Kidney (tissue), 14 donors: Measurements from ENCODE around the gene LRP1. TPM values are rescaled to one million over a fixed set of nuclear protein-coding genes. Genes with fewer than 3 reads are reported as not detected.

Source experiments
- DNase-seq, 5 donors: peaks; one replicate each; pipeline ENCODE4 v3.0.0-alpha.2; 2013 to 2020
- FAIRE-seq: peaks from 2 replicates; lab custom pipeline; 2012; peaks lifted over from hg19 to GRCh38; lab: Jason Lieb, UNC
- H3K27ac ChIP-seq, 2 donors: one replicate each; pipeline ENCODE4 v1.7.0; 2013; ENCODE audit warnings: low read depth in 2 of 2, low read length in 2 of 2, inconsistent platforms in 1 of 2
- H3K27me3 ChIP-seq: one replicate; pipeline ENCODE4 v1.7.1; 2013; ENCODE audit warnings: low read length, inconsistent platforms; ENCODE audit not compliant: control insufficient read depth, insufficient read depth
- H3K36me3 ChIP-seq, 3 donors: one replicate each; pipeline versions ENCODE4 v1.7.0 to v1.7.1; 2013; ENCODE audit warnings: low read length in 3 of 3, control low read depth in 1 of 3, inconsistent platforms in 1 of 3; ENCODE audit not compliant: insufficient read depth in 3 of 3, control insufficient read depth in 2 of 3
- H3K4me1 ChIP-seq, 3 donors: one replicate each; pipeline versions ENCODE4 v1.7.0 to v1.7.1; 2013; ENCODE audit warnings: low read length in 3 of 3, inconsistent platforms in 1 of 3, low read depth in 1 of 3; ENCODE audit not compliant: control insufficient read depth in 2 of 3, insufficient read depth in 2 of 3
- H3K4me3 ChIP-seq, 3 donors: one replicate each; pipeline versions ENCODE4 v1.7.0 to v1.8.1; 2013; ENCODE audit warnings: low read length in 3 of 3, control low read depth in 1 of 3, inconsistent platforms in 1 of 3
- H3K9ac ChIP-seq, 3 donors: one replicate each; pipeline versions ENCODE4 v1.7.0 to v1.7.1; 2013; ENCODE audit warnings: low read length in 3 of 3, control low read depth in 1 of 3, inconsistent platforms in 1 of 3
- H3K9me3 ChIP-seq, 3 donors: one replicate each; pipeline versions ENCODE4 v1.7.0 to v1.7.1; 2013; ENCODE audit warnings: low read length in 3 of 3, control low read depth in 1 of 3, inconsistent platforms in 1 of 3; ENCODE audit not compliant: control insufficient read depth in 2 of 3, insufficient read depth in 1 of 3
- intact Hi-C: fragments of 100-400 bp; cut with DNase I; formaldehyde crosslinking; loops from one replicate; pipeline ENCODE4 v1.11.1; 2022
- polyA plus RNA-seq: library from polyadenylated mRNA; stranded (reverse); fragments of 350-450 nt; fragmentation: Illumina TruSeq; extraction: RNeasy Lipid Tissue Mini Kit (QIAGEN cat#74804); gene quantifications from one replicate; pipeline ENCODE4 v1.2.3, GENCODE V29; 2014; ENCODE audit warnings: low read depth, low replicate concordance; ENCODE audit not compliant: insufficient read depth
- total RNA-seq: library from RNA; stranded (reverse); fragmentation: NEBNext Ultra II Directional; extraction: Animal tissue kit (Norgen Biotek cat#: 25700); gene quantifications from one replicate; pipeline ENCODE4 v1.2.1, GENCODE V29; 2021
- TF ChIP-seq, protein P1 (sequence below): IDR thresholded peaks from 3 replicates; pipeline ENCODE4 v1.5.1; 2012; ENCODE audit warnings: mild to moderate bottlenecking, moderate library complexity, borderline replicate concordance; ENCODE audit not compliant: insufficient read depth; ENCODE audit errors: extremely low read depth
- donor health status: control.
- donor health status: control.
- donor health status: control.
- donor health status: control.
- donor health status: control.
- donor health status: DM: yes; HTN: yes; CAD: no.
- donor health status: Normal renal cell carcinoma (clear cell type).

LRP1 gene
- total and polyA plus RNA-seq, 2 donors from 2014 or later: 18.7 to 121 TPM

DNA sequence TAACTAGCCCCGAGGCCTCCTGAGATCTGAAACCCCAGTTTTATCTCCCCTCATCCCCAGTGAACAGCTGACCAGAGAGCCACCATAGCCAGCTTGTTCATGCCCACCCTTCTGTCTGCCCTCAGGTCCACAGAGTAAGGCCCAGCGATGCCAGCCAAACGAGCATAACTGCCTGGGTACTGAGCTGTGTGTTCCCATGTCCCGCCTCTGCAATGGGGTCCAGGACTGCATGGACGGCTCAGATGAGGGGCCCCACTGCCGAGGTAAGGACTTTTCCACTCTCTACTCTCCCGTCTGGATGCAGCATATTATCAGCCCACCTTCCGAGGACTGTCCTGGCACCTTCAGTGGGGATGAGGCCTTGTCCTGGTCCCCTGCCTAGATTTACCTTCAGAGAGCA, 13.0 kb downstream of the LRP1 start:
- no peak for FAIRE-seq
- Histone ChIP-seq H3K27me3 (no peaks in the 10 kb centered on the region), H3K4me1 (peaks cover 0 to 4% (median 0%) of the 10 kb centered on the region in 3 donors), H3K4me3 (no peak overlapping the region), H3K9ac (no peak overlapping the region), H3K27ac (no peak overlapping the region), H3K36me3 (peaks cover 13 to 32% (median 17%) of the 10 kb centered on the region in 3 donors), H3K9me3 (no peaks in the 10 kb centered on the region)
- TF ChIP-seq, protein P1, sequence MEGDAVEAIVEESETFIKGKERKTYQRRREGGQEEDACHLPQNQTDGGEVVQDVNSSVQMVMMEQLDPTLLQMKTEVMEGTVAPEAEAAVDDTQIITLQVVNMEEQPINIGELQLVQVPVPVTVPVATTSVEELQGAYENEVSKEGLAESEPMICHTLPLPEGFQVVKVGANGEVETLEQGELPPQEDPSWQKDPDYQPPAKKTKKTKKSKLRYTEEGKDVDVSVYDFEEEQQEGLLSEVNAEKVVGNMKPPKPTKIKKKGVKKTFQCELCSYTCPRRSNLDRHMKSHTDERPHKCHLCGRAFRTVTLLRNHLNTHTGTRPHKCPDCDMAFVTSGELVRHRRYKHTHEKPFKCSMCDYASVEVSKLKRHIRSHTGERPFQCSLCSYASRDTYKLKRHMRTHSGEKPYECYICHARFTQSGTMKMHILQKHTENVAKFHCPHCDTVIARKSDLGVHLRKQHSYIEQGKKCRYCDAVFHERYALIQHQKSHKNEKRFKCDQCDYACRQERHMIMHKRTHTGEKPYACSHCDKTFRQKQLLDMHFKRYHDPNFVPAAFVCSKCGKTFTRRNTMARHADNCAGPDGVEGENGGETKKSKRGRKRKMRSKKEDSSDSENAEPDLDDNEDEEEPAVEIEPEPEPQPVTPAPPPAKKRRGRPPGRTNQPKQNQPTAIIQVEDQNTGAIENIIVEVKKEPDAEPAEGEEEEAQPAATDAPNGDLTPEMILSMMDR: no peak
- no peak for DNase-seq
- intact Hi-C loops: no loop called here

DNA sequence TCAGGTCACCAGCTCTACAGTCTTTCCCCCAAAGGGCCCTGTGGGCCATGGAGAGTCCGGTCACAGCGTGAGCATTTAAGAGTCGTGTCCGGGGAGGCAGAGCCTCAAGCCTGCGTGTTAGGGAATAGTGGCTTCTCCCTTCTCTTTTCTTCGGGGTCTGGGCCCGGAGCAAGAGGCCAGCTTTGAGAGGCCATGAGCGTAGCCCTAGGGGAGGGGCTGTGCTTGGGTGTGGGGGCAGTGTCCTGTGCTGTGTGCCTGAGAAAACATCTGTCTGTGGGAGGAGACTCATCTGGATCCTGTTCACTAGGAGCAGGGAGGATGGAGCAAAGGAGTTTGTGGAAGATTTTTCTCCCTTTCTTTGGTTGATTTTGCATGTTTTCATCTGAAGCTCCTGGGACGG, 13.8 kb downstream of the LRP1 start:
- Histone ChIP-seq H3K9ac (no peak overlapping the region), H3K9me3 (no peaks in the 10 kb centered on the region), H3K36me3 (peaks cover 13 to 35% (median 17%) of the 10 kb centered on the region in 3 donors), H3K4me3 (no peak overlapping the region), H3K27me3 (no peaks in the 10 kb centered on the region), H3K4me1 (peaks cover 0 to 8% (median 0%) of the 10 kb centered on the region in 3 donors), H3K27ac (no peak overlapping the region)
- intact Hi-C loops: no loop called here
- DNase-seq (peak in 3 of 5 donors; percentile 41 to 65 (median 44)), FAIRE-seq (no peak)
- TF ChIP-seq, protein P1: no peak

DNA sequence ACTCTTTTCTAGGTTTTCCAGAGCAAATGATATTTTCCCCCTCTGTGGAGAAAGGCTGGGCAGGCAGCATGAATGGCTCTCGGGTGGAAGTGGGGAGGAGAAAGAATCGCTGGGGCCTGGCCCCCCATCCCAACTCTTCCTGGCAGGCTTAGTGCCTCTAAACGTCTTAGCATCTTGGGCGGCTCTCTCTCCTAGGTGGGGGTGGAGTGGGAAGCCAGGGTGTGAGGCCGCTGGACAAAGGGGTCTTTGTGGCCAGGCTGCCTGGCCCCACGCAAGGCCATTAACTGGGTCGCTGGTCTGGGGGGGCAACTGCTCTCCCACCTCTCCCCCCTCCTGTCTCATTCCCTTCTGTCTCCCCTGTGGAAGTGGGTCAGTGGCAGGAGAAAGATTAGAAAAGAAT, 14.4 kb downstream of the LRP1 start:
- TF ChIP-seq, protein P1: no peak
- intact Hi-C loops: no loop called here

DNA sequence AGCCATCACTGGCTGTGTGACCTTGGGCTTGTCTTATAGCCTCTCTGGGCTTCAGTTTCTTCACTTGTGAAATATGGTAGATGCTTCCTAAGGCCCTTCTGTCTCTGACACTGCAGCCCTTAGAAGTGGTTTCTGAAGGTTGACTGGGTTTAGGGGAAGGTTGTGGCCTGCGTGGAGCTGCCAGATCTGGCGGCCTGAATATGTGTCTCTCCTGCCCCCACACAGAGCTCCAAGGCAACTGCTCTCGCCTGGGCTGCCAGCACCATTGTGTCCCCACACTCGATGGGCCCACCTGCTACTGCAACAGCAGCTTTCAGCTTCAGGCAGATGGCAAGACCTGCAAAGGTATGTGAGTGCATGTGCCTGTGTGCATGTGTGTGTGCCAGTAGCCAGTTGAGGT, 15.2 kb downstream of the LRP1 start:
- Histone ChIP-seq H3K4me1 (peaks cover 0 to 13% (median 0%) of the 10 kb centered on the region in 3 donors), H3K9ac (no peak overlapping the region), H3K4me3 (no peak overlapping the region), H3K27ac (no peak overlapping the region), H3K27me3 (no peaks in the 10 kb centered on the region), H3K9me3 (no peaks in the 10 kb centered on the region), H3K36me3 (peaks cover 13 to 35% (median 17%) of the 10 kb centered on the region in 3 donors)
- TF ChIP-seq, protein P1: no peak
- DNase-seq (no peak), FAIRE-seq (no peak)
- intact Hi-C loops: no loop called here

More for the DNA sequence above, 14.4 kb downstream of the LRP1 start:
- FAIRE-seq (no peak), DNase-seq (no peak)
- Histone ChIP-seq H3K9ac (no peak overlapping the region), H3K27me3 (no peaks in the 10 kb centered on the region), H3K36me3 (peaks cover 13 to 35% (median 17%) of the 10 kb centered on the region in 3 donors), H3K9me3 (no peaks in the 10 kb centered on the region), H3K4me1 (peaks cover 0 to 10% (median 0%) of the 10 kb centered on the region in 3 donors), H3K27ac (no peak overlapping the region), H3K4me3 (no peak overlapping the region)
